Measurements from ENCODE around the gene BLMH. TPM values are rescaled to one million over a fixed set of nuclear protein-coding genes. Genes with fewer than 3 reads are reported as not detected.

BLMH gene
- total and polyA plus RNA-seq, 2 experiments from 2014 or later, result 21.3 to 28.2 TPM

- Histone ChIP-seq H3K79me2 (no peaks in the 10 kb centered on the region), H4K20me1 (ENCODE audit: insufficient read depth, poor library complexity, severe bottlenecking) (no peaks in the 10 kb centered on the region), H3K36me3 (replicated peaks; ENCODE audit: insufficient read depth, low read depth) (no peaks in the 10 kb centered on the region), H3K4me3 (no peak overlapping the region), H3K27me3 (no peaks in the 10 kb centered on the region), H3K27ac (peak overlapping the region; percentile 67), H3K9me3 (ENCODE audit: low read depth) (no peaks in the 10 kb centered on the region), H3K4me1 (ENCODE audit: insufficient read depth) (peaks cover 20% of the 10 kb centered on the region), H3K9me2 (replicated peaks; ENCODE audit: insufficient read depth) (no peaks in the 10 kb centered on the region), H3K4me2 (no peak overlapping the region), H2AFZ (no peak overlapping the region)
- WGBS (ENCODE audit: low lambda C conversion rate, missing lambda C conversion rate), result 96% methylated on average over 1 of the region's 1 CpG
- no peak for DNase-seq (ENCODE audit: low spot score)
- TF ChIP-seq EZH2 (IDR thresholded peaks at IDR 0.05; ENCODE audit: borderline replicate concordance) (no peak), EZH2phosphoT487 (IDR thresholded peaks at IDR 0.05; ENCODE audit: low read depth, severe bottlenecking, unreplicated experiment) (no peak)
- TF ChIP-seq, protein P1, sequence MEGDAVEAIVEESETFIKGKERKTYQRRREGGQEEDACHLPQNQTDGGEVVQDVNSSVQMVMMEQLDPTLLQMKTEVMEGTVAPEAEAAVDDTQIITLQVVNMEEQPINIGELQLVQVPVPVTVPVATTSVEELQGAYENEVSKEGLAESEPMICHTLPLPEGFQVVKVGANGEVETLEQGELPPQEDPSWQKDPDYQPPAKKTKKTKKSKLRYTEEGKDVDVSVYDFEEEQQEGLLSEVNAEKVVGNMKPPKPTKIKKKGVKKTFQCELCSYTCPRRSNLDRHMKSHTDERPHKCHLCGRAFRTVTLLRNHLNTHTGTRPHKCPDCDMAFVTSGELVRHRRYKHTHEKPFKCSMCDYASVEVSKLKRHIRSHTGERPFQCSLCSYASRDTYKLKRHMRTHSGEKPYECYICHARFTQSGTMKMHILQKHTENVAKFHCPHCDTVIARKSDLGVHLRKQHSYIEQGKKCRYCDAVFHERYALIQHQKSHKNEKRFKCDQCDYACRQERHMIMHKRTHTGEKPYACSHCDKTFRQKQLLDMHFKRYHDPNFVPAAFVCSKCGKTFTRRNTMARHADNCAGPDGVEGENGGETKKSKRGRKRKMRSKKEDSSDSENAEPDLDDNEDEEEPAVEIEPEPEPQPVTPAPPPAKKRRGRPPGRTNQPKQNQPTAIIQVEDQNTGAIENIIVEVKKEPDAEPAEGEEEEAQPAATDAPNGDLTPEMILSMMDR (IDR thresholded peaks at IDR 0.05; ENCODE audit: poor library complexity), result no peak
These were observed 45.8 kb upstream of the BLMH start for GRCh38 chr17:30337393-30337999.

DNA sequence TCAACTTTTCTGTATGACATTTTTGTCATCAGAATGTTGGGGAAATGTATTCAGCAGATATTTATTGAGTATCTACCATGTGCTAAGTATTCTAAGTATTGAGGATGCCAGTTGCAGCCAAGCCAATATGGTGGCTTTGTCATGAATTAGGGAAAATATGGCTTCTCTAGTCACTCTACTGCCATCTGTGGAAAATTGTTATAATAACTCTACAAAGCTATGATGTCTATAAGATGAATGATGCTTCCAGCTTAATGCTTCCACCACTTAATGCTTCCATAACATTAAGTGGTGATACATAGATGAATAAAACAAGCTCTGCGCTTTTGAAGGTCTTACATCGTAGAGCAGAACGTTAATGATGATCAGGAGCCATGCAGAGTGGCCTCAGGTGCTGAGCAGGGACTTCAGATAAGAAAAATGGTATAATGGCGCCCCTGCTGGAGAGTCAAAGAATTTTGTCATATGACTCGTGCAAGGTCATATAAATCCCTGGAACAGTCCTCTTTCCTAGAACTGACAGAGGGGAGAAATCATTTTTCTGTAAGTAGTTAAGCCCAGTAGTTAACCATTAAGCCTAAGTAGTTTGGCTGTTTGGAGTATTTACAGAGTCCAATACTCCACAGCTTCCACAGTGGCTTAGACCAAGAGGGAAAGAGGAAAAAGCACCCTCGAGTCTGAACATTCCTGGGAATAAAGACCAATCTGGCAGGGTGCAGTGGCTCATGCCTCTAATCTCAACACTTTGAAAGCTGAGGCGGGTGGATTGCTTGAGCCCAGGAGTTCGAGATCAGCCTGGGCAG, 44.8 kb upstream of the BLMH start:
- Histone ChIP-seq H3K36me3 (replicated peaks; ENCODE audit: insufficient read depth, low read depth) (no peaks in the 10 kb centered on the region), H3K79me2 (no peaks in the 10 kb centered on the region), H4K20me1 (ENCODE audit: insufficient read depth, poor library complexity, severe bottlenecking) (no peaks in the 10 kb centered on the region), H3K4me1 (ENCODE audit: insufficient read depth) (peaks cover 22% of the 10 kb centered on the region), H3K9me3 (ENCODE audit: low read depth) (no peaks in the 10 kb centered on the region), H3K27ac (peak overlapping the region; percentile 67), H3K27me3 (no peaks in the 10 kb centered on the region), H2AFZ (no peak overlapping the region), H3K4me2 (no peak overlapping the region), H3K4me3 (no peak overlapping the region), H3K9me2 (replicated peaks; ENCODE audit: insufficient read depth) (no peaks in the 10 kb centered on the region)
- TF ChIP-seq, protein P1 (IDR thresholded peaks at IDR 0.05; ENCODE audit: poor library complexity), result peak; percentile 59
- TF ChIP-seq EZH2phosphoT487 (IDR thresholded peaks at IDR 0.05; ENCODE audit: low read depth, severe bottlenecking, unreplicated experiment), result no peak
- 50% methylated on average over 8 of the region's 8 CpGs for WGBS (ENCODE audit: low lambda C conversion rate, missing lambda C conversion rate)
- peak; percentile 82 for DNase-seq (ENCODE audit: low spot score)

DNA sequence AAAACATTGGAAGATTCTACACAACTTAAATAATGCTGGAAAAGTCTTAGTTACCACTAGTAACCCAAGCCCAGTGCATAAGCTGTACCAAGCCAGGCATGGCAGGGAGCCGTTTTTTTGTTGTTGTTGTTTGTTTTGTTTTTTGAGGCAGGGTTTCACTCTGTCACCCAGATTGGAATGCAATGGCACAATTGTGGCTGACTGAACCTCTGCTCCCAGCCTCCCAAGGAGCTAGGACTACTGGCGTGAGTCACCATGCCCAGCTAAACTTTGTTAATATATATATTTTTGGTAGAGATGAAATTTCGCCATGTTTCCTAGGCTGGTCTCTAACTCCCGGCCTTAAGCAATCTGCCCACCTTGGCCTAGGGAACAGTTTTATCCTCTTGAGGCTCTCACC, 42.7 kb upstream of the BLMH start:
- H3K4me1 ChIP-seq (ENCODE audit: insufficient read depth), result peaks cover 15% of the 10 kb centered on the region
- H3K27ac ChIP-seq, result peak overlapping the region; percentile 71

More for the DNA sequence above, 42.7 kb upstream of the BLMH start:
- TF ChIP-seq, protein P1 (IDR thresholded peaks at IDR 0.05; ENCODE audit: poor library complexity), result no peak
- TF ChIP-seq EZH2 (IDR thresholded peaks at IDR 0.05; ENCODE audit: borderline replicate concordance), result no peak
- TF ChIP-seq EZH2phosphoT487 (IDR thresholded peaks at IDR 0.05; ENCODE audit: low read depth, severe bottlenecking, unreplicated experiment), result no peak
- H3K27me3 ChIP-seq, result no peaks in the 10 kb centered on the region
- H2AFZ ChIP-seq, result no peak overlapping the region
- no peak overlapping the region for H3K4me3 ChIP-seq
- H4K20me1 ChIP-seq (ENCODE audit: insufficient read depth, poor library complexity, severe bottlenecking), result no peaks in the 10 kb centered on the region
- WGBS (ENCODE audit: low lambda C conversion rate, missing lambda C conversion rate), result 96% methylated on average over 4 of the region's 4 CpGs
- no peaks in the 10 kb centered on the region for H3K79me2 ChIP-seq
- H3K9me2 ChIP-seq (replicated peaks; ENCODE audit: insufficient read depth), result no peaks in the 10 kb centered on the region
- H3K4me2 ChIP-seq, result no peak overlapping the region
- H3K36me3 ChIP-seq (replicated peaks; ENCODE audit: insufficient read depth, low read depth), result no peaks in the 10 kb centered on the region
- no peaks in the 10 kb centered on the region for H3K9me3 ChIP-seq (ENCODE audit: low read depth)
- DNase-seq (ENCODE audit: low spot score), result no peak

Measured in hepatocyte (in vitro differentiated cells).